IPS-20b (cell line): ENCODE data around the gene NOTCH3.

ENCODE experiments used
- H3K27ac ChIP-seq: one replicate; pipeline ENCODE4 v1.5.1; 2013; ENCODE audit warnings: low read length
- H3K27me3 ChIP-seq: 2 replicates; pipeline ENCODE4 v1.6.1; 2013; ENCODE audit warnings: mild to moderate bottlenecking, low read length, inconsistent platforms; ENCODE audit not compliant: insufficient read depth
- H3K36me3 ChIP-seq: 2 replicates; pipeline ENCODE4 v1.6.1; 2013; ENCODE audit warnings: low read depth, mild to moderate bottlenecking, inconsistent platforms, low read length, moderate library complexity; ENCODE audit not compliant: insufficient read depth
- H3K4me1 ChIP-seq: 2 replicates; pipeline ENCODE4 v1.6.1; 2013; ENCODE audit warnings: mild to moderate bottlenecking, control low read depth, inconsistent platforms, low read length, moderate library complexity; ENCODE audit not compliant: insufficient read depth
- H3K4me3 ChIP-seq: 2 replicates; pipeline ENCODE4 v1.5.1; 2013; ENCODE audit warnings: mild to moderate bottlenecking, low read length, inconsistent platforms
- H3K9ac ChIP-seq: 2 replicates; pipeline ENCODE4 v1.6.1; 2013; ENCODE audit warnings: low read depth, mild to moderate bottlenecking, inconsistent platforms, low read length, moderate library complexity
- H3K9me3 ChIP-seq: 2 replicates; pipeline ENCODE4 v1.6.1; 2013; ENCODE audit warnings: mild to moderate bottlenecking, low read depth, low read length, inconsistent platforms; ENCODE audit not compliant: insufficient read depth

NOTCH3 gene

DNA sequence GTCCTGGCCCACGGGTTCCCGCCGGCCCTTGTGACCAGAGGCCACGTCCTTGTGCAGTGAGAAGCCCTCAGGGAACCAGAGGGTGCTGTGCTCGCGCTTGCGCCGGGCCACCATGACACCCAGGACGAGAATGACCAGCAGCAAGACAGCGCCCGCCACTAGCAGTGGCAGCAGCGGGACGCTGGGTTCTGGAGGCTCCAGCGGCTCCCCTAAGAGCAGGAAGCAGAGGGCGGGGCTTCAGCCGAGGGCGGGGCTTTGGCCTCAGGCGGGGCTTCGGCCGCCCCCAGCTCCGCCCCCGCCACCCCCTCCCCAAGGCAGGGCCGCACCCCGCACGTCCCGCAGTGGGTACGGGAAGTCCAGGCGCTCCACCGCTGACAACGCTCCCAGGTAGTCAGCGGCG, 30.4 kb downstream of the NOTCH3 start:
- H3K9me3 ChIP-seq, result no peaks in the 10 kb centered on the region
- no peaks in the 10 kb centered on the region for H3K4me1 ChIP-seq
- peaks cover 89% of the 10 kb centered on the region for H3K36me3 ChIP-seq
- no peaks in the 10 kb centered on the region for H3K27me3 ChIP-seq
- H3K27ac ChIP-seq, result no peak overlapping the region
- no peak overlapping the region for H3K4me3 ChIP-seq
- no peak overlapping the region for H3K9ac ChIP-seq

DNA sequence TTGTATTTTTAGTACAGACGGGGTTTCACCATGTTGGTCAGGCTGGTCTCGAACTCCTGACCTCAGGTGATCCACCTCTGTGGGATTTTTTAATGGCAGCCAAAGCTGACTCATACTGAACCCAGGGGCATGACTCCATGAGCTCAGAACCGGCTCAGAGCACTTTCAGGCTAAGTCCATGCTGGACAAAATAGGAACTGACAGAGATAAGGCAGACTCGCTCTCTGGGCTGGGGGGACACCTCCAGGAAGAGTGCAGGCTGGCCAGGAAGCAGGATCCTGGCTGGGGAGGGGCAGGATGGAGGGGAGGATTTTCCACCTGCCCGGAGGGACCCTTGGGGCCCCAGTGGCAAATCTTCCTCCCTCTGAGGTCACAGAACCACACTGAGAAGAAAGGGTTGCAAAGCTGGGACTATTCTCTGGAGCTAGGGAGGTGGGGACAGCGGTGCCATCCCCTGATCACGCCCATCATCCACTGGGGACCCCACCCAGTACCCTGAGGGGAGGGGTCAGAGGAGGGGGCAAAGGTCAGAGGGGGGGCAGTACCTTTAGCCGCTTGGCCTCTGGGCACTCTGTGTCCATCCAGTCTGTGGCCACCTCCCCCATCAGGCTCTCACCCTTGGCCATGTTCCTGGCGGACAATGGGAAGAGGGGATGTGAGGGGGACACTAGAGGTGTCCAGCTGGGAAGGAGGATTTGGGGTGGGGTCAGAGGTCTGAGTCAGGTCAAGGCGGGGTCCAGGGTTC, 31.1 kb downstream of the NOTCH3 start:
- Histone ChIP-seq H3K4me3 (no peak overlapping the region), H3K9ac (no peak overlapping the region), H3K27me3 (no peaks in the 10 kb centered on the region), H3K4me1 (no peaks in the 10 kb centered on the region), H3K9me3 (no peaks in the 10 kb centered on the region), H3K27ac (no peak overlapping the region), H3K36me3 (peaks cover 91% of the 10 kb centered on the region)

GRCh38 chr19:15166700-15167099, 34.1 kb downstream of the NOTCH3 start:
- H3K9me3 ChIP-seq, result no peaks in the 10 kb centered on the region
- no peaks in the 10 kb centered on the region for H3K27me3 ChIP-seq
- H3K27ac ChIP-seq, result no peak overlapping the region
- no peak overlapping the region for H3K9ac ChIP-seq
- H3K36me3 ChIP-seq, result peaks cover 96% of the 10 kb centered on the region
- H3K4me1 ChIP-seq, result no peaks in the 10 kb centered on the region
- H3K4me3 ChIP-seq, result no peak overlapping the region

- no peak overlapping the region for H3K27ac ChIP-seq
- H3K36me3 ChIP-seq, result peaks cover 49% of the 10 kb centered on the region
- no peaks in the 10 kb centered on the region for H3K4me1 ChIP-seq
- H3K9ac ChIP-seq, result no peak overlapping the region
- H3K9me3 ChIP-seq, result no peaks in the 10 kb centered on the region
- H3K27me3 ChIP-seq, result no peaks in the 10 kb centered on the region
- no peak overlapping the region for H3K4me3 ChIP-seq
These were observed 39.5 kb downstream of the NOTCH3 start for GRCh38 chr19:15161028-15161984.

GRCh38 chr19:15159251-15159650, 41.5 kb downstream of the NOTCH3 start:
- H3K4me3 ChIP-seq, result no peak overlapping the region
- H3K9ac ChIP-seq, result no peak overlapping the region
- H3K36me3 ChIP-seq, result peaks cover 29% of the 10 kb centered on the region
- no peak overlapping the region for H3K27ac ChIP-seq
- no peaks in the 10 kb centered on the region for H3K4me1 ChIP-seq
- H3K27me3 ChIP-seq, result no peaks in the 10 kb centered on the region
- H3K9me3 ChIP-seq, result peaks cover 3% of the 10 kb centered on the region; the same call in 1 of the 2 replicates

GRCh38 chr19:15156391-15156790, 44.4 kb downstream of the NOTCH3 start:
- H3K27ac ChIP-seq, result no peak overlapping the region
- H3K9ac ChIP-seq, result no peak overlapping the region
- 0 out of 2 replicates have a peak, but pooled peaks cover 4% of the 10 kb centered on the region for H3K36me3 ChIP-seq
- peaks cover 5% of the 10 kb centered on the region; the same call in 1 of the 2 replicates for H3K9me3 ChIP-seq
- no peaks in the 10 kb centered on the region for H3K4me1 ChIP-seq
- H3K27me3 ChIP-seq, result no peaks in the 10 kb centered on the region
- no peak overlapping the region for H3K4me3 ChIP-seq

DNA sequence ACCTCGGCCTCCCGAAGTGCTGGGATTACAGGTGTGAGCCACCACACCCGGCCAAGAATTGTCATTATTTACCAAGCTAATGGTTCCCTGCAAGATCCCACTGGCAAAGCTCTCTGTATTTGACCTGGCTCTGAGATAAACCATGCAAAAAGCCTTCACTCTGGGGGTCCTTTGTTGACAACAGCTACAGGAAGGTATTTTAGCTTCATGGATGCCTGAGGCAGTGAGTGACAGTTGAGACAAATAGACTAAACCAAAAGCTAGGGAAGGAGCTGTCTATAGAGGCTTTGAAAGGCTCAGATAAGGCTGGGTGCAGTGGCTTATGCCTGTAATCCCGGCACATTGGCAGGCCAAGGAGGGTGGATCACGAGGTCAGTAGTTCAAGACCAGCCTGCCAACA, 45.5 kb downstream of the NOTCH3 start:
- H3K27ac ChIP-seq, result no peak overlapping the region
- H3K4me3 ChIP-seq, result no peak overlapping the region
- no peak overlapping the region for H3K9ac ChIP-seq
- 0 out of 2 replicates have a peak, but pooled peaks cover 1% of the 10 kb centered on the region for H3K36me3 ChIP-seq
- peaks cover 5% of the 10 kb centered on the region; the same call in 1 of the 2 replicates for H3K9me3 ChIP-seq
- H3K27me3 ChIP-seq, result no peaks in the 10 kb centered on the region
- no peaks in the 10 kb centered on the region for H3K4me1 ChIP-seq

DNA sequence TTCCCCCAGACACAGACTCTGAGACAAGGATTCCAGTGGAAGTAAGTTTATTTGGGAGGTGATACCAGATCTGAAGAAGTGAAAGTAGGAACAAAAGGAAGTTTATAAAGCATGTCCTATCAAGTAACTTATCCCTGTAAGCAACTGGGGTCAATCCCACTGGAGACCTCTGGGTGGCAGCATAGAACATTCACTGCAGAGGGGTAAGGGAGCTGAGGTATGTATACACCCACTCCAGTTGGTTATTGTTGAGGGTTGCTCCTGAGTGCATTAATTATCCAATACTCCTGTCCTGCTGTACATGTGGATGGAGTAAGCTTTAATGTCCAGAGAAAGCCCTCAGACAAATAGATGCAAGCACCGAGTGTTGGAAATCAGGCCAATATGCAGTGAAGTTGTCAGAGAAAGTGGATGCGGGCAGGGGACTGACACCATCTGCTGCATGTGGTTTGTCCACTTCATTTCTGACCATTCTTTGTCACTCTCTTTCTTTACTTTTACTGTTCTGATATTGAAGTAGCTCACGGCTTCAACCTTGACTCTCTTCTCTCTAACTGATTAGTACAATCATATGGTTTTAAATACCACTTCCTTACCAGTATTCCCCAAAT, 46.7 kb downstream of the NOTCH3 start:
- H3K27me3 ChIP-seq, result no peaks in the 10 kb centered on the region
- H3K4me3 ChIP-seq, result no peak overlapping the region
- H3K4me1 ChIP-seq, result no peaks in the 10 kb centered on the region
- no peak overlapping the region for H3K9ac ChIP-seq
- no peak overlapping the region for H3K27ac ChIP-seq
- no peaks in the 10 kb centered on the region for H3K36me3 ChIP-seq
- H3K9me3 ChIP-seq, result peaks cover 5% of the 10 kb centered on the region; the same call in 1 of the 2 replicates

DNA sequence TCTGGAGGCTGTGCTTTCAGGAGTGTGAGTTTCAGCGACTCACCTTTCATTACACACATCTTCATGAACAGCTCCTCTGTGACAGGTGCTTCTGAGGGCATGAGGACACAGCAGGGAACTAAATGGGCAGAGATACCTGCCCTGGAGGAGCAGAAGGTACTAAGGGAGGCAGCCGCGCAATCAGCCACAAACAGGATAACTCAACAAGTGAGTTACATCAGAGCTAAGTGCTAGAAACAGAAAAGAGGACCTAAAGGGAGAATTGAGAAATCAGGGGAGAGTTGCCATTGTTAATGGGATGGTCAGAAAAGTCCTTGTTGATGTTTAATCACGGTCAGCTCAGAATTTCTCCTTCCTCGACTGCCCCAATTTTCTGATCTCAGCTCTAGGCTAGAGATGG, 51.1 kb downstream of the NOTCH3 start:
- Histone ChIP-seq H3K27me3 (no peaks in the 10 kb centered on the region; the same call in 1 of the 2 replicates), H3K4me1 (no peaks in the 10 kb centered on the region), H3K4me3 (no peak overlapping the region), H3K9ac (no peak overlapping the region), H3K36me3 (no peaks in the 10 kb centered on the region), H3K27ac (no peak overlapping the region), H3K9me3 (peaks cover 5% of the 10 kb centered on the region; the same call in 1 of the 2 replicates)

DNA sequence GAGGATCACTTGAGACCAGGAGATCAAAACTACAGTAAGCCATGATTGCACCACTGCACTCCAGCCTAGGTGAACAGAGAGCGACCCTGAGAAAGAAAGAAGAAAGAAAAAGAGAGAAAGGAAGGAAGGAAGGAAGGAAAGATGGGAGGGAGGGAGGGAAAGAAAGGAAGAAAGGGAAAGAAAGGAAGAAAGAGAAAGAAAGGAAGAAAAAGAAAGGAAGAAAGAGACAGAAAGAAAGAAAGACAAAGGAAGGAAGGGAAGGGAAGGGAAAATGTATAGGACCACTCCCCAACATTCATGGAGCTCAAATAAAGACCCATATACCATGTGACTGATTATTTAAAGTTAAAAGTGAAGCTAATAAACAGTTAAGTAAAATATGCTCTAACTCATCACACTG, 53.7 kb downstream of the NOTCH3 start:
- H3K27me3 ChIP-seq, result no peaks in the 10 kb centered on the region; the same call in 1 of the 2 replicates
- H3K9me3 ChIP-seq, result no peaks in the 10 kb centered on the region
- H3K36me3 ChIP-seq, result no peaks in the 10 kb centered on the region
- H3K4me3 ChIP-seq, result no peak overlapping the region
- H3K9ac ChIP-seq, result no peak overlapping the region
- H3K27ac ChIP-seq, result no peak overlapping the region
- H3K4me1 ChIP-seq, result no peaks in the 10 kb centered on the region

- Histone ChIP-seq H3K4me3 (no peak overlapping the region), H3K27ac (no peak overlapping the region), H3K9me3 (peaks cover 9% of the 10 kb centered on the region), H3K9ac (no peak overlapping the region), H3K36me3 (no peaks in the 10 kb centered on the region), H3K4me1 (no peaks in the 10 kb centered on the region), H3K27me3 (no peaks in the 10 kb centered on the region; the same call in 1 of the 2 replicates)
These were observed 56.6 kb downstream of the NOTCH3 start for GRCh38 chr19:15144046-15144646.
